D721Med (cell line): ENCODE results near the gene ZNF205.

Source experiments
- DNase-seq: peaks from one replicate; pipeline ENCODE4 v3.0.0; 2011; ENCODE audit warnings: low spot score; ENCODE audit not compliant: insufficient read length
- FAIRE-seq: peaks from 2 replicates; lab custom pipeline; 2011; peaks lifted over from hg19 to GRCh38; lab: Jason Lieb, UNC
- TF ChIP-seq, protein P1 (sequence below): IDR thresholded peaks from 2 replicates; pipeline ENCODE4 v1.5.1; 2012; ENCODE audit warnings: mild to moderate bottlenecking, control low read depth; ENCODE audit not compliant: insufficient read depth; ENCODE audit errors: missing control alignments

The ZNF205 gene

DNA sequence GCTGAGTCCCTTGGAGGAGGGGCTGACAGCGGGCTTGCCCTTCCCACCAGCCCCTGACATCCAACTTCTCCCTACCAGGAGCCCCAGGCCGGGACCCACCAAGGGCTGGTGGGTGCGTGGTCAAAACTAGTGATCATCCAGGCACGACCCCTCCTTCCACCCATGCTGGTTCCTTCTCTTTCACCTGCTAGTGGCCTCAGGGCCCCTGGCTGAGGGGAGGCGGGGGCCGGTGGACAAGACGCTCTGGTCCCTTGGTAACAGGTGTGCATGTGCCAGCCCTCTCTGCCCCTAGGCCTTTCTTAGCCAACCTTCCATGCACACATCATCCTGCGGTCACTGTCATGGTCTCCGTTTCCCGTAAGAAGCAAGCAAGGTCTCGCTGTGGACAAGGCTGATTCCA lies 30.8 kb downstream of the ZNF205 start:
- TF ChIP-seq, protein P1, sequence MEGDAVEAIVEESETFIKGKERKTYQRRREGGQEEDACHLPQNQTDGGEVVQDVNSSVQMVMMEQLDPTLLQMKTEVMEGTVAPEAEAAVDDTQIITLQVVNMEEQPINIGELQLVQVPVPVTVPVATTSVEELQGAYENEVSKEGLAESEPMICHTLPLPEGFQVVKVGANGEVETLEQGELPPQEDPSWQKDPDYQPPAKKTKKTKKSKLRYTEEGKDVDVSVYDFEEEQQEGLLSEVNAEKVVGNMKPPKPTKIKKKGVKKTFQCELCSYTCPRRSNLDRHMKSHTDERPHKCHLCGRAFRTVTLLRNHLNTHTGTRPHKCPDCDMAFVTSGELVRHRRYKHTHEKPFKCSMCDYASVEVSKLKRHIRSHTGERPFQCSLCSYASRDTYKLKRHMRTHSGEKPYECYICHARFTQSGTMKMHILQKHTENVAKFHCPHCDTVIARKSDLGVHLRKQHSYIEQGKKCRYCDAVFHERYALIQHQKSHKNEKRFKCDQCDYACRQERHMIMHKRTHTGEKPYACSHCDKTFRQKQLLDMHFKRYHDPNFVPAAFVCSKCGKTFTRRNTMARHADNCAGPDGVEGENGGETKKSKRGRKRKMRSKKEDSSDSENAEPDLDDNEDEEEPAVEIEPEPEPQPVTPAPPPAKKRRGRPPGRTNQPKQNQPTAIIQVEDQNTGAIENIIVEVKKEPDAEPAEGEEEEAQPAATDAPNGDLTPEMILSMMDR = no peak
- no peak for DNase-seq
- no peak for FAIRE-seq

DNA sequence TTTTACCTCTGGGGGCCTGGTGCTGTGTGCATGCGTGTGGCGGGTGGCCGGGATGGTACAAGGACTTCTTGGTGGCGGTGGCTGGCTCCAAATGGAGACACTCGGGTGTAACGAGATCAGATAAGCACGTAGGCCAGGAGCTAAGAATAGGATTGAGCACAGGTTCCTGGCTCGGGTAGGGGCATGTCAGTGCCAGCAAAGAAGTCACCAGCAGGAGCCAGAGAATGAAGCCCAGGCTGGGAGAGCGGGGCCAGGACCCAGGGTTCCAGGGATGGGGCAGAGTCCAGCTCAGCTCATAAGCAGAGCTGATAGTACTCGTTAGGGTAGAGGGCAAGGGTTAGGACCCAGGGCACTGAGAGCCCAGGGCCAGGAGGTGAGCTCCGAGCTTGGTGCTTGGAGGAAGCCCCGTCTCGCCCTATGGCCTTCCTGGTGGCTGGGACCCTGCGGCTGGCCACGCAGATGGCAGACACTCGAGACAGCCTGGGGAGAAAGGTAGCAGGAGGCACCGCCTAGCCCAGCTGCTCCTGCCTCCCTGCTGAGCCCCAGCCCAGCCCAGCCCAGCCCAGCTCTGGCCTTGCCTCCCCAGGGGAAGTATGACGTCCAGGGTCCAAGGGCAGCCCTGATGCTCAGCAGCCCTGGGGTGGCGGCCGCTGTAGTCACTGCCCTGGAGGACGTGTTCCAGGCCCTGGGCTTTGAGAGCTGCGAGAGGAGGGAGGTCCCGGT lies 31.4 kb downstream of the ZNF205 start:
- DNase-seq = no peak
- no peak for FAIRE-seq
- TF ChIP-seq, protein P1 = no peak

DNA sequence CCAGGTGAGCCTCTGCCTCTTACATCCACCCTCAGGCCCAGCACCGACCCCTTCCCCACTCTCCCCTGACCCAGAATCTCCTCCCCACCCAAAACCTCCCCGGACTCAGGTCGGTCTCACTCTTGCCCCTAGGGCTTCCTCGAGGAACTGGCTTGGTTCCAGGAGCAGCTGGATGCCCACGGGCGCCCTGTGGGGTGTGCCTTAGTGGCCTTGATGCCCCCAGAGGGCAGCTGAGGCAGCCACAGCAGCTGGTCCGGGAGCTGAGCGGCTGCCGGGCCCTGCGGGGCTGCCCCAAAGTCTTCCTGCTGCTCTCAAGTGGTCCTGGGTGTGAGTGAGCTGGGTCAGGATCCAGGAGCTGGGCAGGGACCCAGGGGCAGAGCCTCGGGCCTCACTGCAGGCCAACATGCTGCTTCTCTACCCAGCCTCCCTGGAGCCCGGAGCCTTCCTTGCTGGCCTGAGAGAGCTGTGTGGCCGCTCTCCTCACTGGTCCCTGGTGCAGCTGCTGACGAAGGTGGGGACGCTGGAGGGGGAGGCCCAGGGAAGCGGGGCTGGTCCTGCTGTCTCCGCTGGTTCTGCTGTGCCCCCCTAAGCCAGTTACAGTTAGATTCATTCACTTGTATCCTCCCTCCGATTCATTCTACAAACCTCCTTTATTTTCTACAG lies 32.1 kb downstream of the ZNF205 start:
- TF ChIP-seq, protein P1 = no peak
- DNase-seq = no peak
- FAIRE-seq = no peak

DNA sequence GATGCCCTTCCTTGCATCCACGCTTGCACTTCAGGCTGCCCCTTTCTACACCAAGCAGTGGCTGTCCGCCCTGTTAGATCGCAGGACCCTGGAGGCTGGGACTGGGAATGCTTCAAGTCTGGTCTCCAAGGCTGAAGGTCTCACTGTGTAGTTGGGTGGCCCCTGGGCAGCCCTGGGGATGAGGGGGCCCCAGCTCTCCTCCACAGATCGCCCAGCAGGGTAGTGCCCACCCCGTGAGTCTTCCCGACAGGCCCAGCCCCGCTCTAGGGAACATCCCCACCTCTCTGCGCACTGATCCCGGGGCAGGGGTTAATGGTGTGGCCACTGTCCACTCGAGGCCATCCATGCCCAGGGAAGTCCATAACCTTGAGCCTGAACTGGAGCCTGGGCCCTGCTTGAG lies 32.8 kb downstream of the ZNF205 start:
- DNase-seq = no peak
- no peak for FAIRE-seq
- TF ChIP-seq, protein P1 = no peak

DNA sequence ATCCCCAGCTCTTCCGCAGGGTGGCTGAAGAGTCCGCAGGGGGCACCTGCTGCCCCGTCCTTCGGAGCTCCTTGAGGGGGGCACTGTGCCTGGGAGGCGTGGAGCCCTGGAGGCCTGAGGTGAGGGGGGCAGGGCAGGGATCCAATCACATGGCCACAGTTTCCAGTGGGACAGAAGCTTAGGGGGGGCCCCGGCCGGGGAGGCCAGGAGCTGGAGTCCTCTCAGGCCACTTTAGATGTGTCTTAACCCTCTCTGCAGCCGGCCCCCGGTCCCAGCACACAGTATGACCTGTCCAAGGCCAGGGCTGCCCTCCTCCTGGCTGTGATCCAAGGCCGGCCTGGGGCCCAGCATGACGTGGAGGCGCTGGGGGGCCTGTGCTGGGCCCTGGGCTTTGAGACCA lies 33.3 kb downstream of the ZNF205 start:
- FAIRE-seq (no peak), DNase-seq (no peak)
- TF ChIP-seq, protein P1 = no peak

DNA sequence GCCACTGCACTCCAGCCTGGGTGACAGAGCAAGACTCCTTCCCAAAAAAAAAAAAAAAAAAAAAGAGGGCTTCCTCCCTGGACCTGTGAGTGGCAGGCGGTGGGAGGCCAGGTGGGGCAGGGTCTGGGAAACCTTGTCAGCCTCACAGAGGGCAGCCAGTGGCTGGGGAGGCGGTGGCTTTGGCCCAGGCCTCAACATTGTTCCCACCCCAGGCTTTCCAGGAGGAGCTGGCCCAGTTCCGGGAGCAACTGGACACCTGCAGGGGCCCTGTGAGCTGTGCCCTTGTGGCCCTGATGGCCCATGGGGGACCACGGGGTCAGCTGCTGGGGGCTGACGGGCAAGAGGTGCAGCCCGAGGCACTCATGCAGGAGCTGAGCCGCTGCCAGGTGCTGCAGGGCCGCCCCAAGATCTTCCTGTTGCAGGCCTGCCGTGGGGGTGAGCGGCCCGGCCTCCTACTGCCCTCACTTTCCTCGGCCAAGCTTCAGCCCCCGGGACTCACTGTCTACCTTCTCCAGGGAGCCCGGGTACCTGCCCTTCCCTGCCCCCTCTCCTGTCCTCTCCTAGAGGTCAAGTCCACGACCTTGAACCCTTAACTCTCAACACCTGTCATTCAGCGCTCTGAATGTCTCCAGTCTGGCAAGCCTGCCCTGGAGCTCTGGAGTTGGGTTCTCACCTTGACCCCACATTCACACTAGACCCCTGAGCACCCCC lies 34.8 kb downstream of the ZNF205 start:
- TF ChIP-seq, protein P1 = no peak
- FAIRE-seq (no peak), DNase-seq (no peak)

DNA sequence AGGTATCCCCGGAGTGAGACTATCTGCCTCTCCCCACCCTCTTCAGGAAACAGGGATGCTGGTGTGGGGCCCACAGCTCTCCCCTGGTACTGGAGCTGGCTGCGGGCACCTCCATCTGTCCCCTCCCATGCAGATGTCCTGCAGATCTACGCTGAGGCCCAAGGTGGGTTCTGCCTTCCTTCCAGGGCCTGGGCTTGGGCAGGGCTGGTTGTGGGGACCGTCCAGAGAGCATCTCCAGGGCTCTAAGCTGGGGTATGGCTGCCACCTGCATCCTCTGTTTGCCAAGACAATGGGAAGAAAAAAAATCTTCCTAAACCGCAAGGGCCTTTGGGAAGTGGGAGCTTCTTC lies 35.3 kb downstream of the ZNF205 start:
- TF ChIP-seq, protein P1 = no peak
- FAIRE-seq (no peak), DNase-seq (no peak)
